NAMALWA (cell line): ENCODE results near the gene ISCA2.
"Not testable (repeated sequence)": the region's sequence is repeated elsewhere in the genome, so short reads cannot be mapped to it uniquely, and the experiment has no call there.

ENCODE experiments used
- DNase-seq: peaks from one replicate; pipeline ENCODE4 v3.0.0-alpha.2; 2015; ENCODE audit warnings: low spot score

ISCA2 gene

GRCh38 chr14:74528886-74529285 is 35.3 kb downstream of the ISCA2 start:
- no peak for DNase-seq

- DNase-seq = no peak
These were observed 37.4 kb downstream of the ISCA2 start for GRCh38 chr14:74531006-74531405.

- no peak for DNase-seq
These were observed 37.9 kb downstream of the ISCA2 start for GRCh38 chr14:74531467-74531866.

GRCh38 chr14:74532246-74532645 is 38.7 kb downstream of the ISCA2 start:
- DNase-seq = no peak

- no peak for DNase-seq
These were observed 40.0 kb downstream of the ISCA2 start for GRCh38 chr14:74533576-74533975.

- no peak for DNase-seq
These were observed 42.3 kb downstream of the ISCA2 start for GRCh38 chr14:74535756-74536325.

GRCh38 chr14:74536336-74536735 is 42.8 kb downstream of the ISCA2 start:
- DNase-seq = not testable (repeated sequence)

- DNase-seq = no peak
These were observed 45.1 kb downstream of the ISCA2 start for GRCh38 chr14:74538411-74539391.

- DNase-seq = no peak
These were observed 45.9 kb downstream of the ISCA2 start for GRCh38 chr14:74539503-74539902.

GRCh38 chr14:74541225-74541624 is 47.7 kb downstream of the ISCA2 start:
- no peak for DNase-seq

- no peak for DNase-seq
These were observed 48.6 kb downstream of the ISCA2 start for GRCh38 chr14:74542056-74542685.

GRCh38 chr14:74543771-74544438 is 50.3 kb downstream of the ISCA2 start:
- no peak for DNase-seq

GRCh38 chr14:74545386-74545785 is 51.8 kb downstream of the ISCA2 start:
- no peak for DNase-seq

- no peak for DNase-seq
These were observed 52.9 kb downstream of the ISCA2 start for GRCh38 chr14:74546416-74546815.
